ENCODE data around the gene DLGAP1.

GRCh38 chr18:4264347-4264791 is 190.7 kb downstream of the DLGAP1 start:
- TF ChIP-seq SIN3A (IDR thresholded peaks at IDR 0.05; ENCODE audit: low read depth) (no peak), CTCF (IDR thresholded peaks at IDR 0.05 in 2 of 3, conservative IDR thresholded peaks at IDR 0.05 in 1 of 3; ENCODE audit: borderline replicate concordance in 1 of 3, insufficient read depth in 1 of 3, low read depth in 2 of 3, low read length in 2 of 3) (no peak), REST (IDR thresholded peaks at IDR 0.05; ENCODE audit: low read depth) (no peak), JUND (IDR thresholded peaks at IDR 0.05) (no peak)

Data from HCT116 (cell line).